RCC 7860 (cell line): ENCODE results near the gene LRG1.
A peak's percentile ranks its signal among the peaks of the same experiment; 100 is the strongest.

Experiments
- DNase-seq: peaks from one replicate; pipeline ENCODE4 v3.0.0-alpha.2; 2015; ENCODE audit warnings: low spot score
- FAIRE-seq: peaks from 2 replicates; lab custom pipeline; 2012; peaks lifted over from hg19 to GRCh38; lab: Jason Lieb, UNC

The LRG1 gene, protein sequence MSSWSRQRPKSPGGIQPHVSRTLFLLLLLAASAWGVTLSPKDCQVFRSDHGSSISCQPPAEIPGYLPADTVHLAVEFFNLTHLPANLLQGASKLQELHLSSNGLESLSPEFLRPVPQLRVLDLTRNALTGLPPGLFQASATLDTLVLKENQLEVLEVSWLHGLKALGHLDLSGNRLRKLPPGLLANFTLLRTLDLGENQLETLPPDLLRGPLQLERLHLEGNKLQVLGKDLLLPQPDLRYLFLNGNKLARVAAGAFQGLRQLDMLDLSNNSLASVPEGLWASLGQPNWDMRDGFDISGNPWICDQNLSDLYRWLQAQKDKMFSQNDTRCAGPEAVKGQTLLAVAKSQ

DNA sequence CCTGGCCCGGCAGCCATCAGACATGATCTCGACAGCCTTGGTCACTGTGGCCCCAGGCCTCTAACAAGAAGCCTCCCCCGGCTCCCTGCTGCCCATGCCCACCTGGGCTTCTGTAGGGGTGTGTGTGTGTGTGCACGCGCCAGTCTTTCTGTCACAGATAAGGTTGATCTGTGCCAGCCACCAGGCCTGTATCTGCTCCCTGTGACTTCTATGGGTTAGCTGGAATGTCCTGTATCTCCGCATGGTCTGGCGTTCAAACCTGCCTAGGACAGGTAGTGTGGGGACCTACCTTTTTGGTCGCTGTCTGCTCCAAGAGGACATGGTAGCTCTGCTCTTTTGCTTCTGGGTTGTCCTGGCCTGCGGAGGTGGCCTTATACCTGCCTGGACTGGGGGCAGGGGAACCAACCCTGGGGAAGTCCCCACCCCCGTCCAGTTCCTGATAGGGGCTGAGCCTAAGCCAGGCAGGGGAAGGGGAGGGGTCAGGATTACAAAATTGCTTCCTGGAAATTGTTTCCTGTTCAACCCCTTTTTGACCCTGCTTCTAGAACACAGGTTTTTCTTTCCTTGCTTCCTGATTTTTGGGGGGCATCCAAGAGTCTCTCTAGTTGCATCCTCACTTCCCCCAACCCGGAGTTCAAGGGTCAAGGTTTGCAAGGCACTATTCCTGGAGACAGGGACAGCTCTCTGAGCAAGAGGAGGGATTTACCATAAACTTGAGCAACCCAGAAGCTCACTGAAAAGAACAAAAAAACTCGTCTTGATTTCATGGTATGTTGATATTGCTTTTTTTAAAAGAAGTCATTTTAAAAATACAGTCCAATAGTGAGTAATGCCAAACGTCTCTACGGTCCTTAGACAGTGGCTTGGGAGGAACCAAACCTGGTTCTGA is at the start of gene LRG1:
Gene LRG1 (minus strand): TSS at position 344 of the 889 bp plus-strand sequence. CDS start 23 bp downstream, at position 321.
- FAIRE-seq, result no peak
- no peak for DNase-seq

DNA sequence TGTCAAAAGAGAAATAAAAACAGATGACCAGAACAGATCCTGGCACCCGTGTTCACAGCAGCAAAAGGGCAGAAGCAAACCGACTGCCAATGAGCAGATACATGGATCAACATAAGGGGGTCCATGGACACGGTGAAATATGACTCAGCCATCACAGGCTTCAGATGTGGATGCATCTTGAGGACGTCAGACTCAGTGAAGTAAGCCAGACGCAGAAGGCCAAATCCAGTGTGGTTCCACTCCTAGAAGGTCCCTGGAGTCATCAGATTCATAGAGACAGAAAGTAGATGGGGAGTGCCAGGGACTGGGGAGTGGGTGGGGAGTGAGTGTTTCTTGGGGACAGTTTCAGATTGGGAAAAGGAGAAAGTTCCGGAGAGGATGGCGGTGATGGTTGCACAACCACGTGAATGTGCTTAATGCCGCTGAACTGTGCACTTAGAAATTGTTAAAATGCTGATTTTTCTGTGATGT is 48.5 kb upstream of the LRG1 start:
- no peak for FAIRE-seq

DNA sequence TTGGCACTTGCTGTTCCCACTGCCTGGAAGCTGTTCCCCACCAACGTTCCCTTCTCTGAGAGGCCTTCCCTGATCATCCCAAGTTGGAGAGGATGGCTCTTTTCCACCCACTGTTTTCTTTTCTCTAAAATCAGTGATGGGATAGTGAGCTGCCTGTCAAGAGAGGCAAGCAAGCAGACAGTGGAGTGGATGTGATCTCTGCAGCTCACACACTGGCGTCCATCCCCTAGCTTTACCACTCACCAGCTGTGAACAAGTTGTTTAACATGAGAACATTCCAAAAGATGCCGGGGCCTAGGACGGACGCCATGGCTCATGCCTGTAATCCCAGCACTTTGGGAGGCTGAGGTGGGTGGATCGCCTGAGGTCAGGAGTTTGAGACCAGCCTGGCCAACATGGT is 47.7 kb upstream of the LRG1 start:
- no peak for FAIRE-seq
- no peak for DNase-seq

More for the DNA sequence above, 48.5 kb upstream of the LRG1 start:
- DNase-seq, result no peak

DNA sequence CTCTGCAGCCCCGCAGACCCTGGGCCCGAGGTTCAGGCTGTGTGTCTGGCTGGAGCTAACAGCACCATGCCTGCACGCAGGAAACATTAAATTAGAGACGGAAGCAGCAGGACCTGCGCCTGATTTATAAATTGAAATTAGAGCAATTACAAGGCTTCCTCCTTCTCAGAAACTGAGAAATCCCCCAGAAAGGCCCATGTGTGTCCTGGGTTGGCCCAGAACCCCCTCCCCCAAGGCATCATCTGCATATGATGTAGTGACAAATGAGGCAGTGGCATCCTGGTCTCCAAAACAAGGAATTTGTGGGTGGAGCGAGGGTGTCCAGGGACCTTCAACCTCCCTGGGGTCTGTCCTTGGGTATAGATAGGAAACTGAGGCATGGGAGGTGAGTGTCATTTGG is 46.9 kb upstream of the LRG1 start:
- FAIRE-seq, result no peak
- no peak for DNase-seq

DNA sequence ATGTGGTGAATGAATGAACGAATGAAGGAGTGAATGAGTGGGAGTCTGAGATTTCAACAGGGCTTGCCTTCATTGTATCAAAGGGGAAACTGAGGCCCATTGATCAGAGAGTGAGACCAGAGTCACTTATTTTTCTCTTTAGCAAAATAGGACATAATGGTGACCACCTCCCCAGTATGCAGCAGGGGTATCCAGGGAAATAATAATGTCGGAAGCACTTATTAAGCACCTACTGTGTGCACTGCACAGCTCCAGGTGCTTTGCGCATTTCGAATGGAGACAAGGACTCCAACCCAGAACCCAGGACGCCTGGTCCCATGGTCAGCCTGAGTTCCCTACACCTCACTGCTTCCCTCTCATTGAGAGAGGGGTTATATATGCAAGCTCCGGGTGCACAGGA is 46.4 kb upstream of the LRG1 start:
- FAIRE-seq, result no peak
- no peak for DNase-seq

DNA sequence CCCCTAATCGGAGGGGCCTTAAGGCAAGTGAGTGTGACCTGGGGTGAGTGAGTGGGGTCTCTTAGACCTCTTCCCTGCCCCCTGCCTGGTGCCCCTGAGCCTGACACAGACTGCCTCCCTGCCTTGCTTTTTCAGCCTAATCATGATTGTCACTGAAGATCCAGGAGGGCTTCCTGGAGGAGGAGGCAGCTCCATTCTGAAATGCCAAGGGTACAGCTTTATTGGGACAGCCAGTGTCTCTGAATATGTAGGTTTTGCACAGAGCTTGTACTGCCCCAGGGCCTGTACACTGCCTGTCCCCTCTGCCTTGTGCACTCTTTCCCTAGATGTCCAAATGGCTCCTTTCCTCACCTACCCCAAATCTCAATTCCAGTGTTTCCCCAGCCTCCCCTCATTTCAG is 45.7 kb upstream of the LRG1 start:
- FAIRE-seq (no peak), DNase-seq (no peak)

DNA sequence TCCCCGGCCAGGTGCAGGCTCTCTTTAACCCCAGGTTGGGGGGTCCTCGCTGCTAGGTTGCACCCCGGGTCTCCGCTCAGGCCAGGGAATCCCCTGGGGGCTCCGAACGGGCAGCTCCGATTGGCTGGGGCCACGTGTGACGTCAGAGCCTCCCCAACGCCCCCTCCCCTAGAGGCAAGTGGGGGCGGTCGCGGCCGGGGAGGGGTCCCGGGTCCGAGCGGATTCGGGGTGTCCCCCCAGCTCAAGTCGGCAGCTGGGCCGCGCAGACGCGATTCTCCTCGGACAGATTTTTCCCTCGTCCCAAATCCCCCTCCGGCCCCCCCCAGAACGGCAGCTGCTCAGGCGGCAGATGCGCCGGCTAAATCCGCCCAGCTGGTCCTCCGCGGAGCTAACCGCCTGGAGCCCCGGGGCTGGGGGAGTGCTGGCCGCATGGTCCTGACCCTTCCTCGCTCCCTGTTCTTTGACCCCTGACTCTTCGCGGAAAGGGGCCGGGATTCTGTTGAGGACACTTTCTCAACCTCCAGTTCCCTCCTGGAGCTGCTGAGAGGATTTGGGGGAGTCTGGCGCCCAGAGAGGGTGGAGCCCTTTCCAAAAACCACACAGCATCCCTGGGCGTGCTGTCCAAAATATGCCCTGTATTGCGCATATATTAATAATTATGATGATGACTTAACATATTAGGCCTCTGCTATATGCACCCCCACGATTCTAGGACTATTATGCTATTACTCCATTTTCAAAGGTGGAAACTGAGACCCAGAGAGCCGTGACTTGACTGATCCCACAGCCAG is 45.0 kb upstream of the LRG1 start:
- FAIRE-seq, result no peak
- no peak for DNase-seq

DNA sequence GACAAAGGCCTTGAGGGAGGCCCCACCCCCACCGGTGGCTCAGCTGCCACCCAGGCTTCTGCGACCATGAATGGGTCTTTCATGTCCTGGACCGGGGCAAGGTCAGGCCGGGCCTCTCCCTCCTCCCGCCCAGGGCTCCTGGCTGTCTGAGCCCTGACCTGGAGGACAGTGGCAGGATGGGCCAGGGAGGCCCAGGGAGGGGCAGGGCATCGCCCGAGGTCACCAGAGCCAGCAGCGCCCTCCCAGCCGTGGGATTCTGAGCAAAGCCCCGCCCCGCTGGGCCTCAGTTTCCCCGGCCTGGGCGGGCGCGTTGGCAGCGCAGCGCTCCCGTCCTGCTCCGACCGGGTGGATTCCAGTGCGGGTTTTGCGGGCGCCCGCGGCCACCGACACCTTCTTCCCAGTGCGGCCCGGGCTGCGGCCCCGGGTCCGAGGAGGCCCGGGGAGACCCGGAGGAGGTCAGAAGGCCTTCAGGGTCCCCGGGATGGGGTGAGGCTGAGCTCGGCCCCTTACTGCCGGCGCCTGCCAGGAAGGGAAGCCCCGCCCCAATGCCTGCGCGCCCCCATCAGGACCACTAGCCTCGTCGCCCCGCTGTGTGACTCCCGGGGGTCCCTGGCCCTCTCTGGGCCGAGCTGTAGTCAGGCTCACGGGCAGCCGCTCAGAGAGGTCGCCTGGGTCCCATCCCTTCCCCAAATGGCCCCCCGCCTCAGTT is 44.3 kb upstream of the LRG1 start:
- FAIRE-seq (no peak), DNase-seq (no peak)

DNA sequence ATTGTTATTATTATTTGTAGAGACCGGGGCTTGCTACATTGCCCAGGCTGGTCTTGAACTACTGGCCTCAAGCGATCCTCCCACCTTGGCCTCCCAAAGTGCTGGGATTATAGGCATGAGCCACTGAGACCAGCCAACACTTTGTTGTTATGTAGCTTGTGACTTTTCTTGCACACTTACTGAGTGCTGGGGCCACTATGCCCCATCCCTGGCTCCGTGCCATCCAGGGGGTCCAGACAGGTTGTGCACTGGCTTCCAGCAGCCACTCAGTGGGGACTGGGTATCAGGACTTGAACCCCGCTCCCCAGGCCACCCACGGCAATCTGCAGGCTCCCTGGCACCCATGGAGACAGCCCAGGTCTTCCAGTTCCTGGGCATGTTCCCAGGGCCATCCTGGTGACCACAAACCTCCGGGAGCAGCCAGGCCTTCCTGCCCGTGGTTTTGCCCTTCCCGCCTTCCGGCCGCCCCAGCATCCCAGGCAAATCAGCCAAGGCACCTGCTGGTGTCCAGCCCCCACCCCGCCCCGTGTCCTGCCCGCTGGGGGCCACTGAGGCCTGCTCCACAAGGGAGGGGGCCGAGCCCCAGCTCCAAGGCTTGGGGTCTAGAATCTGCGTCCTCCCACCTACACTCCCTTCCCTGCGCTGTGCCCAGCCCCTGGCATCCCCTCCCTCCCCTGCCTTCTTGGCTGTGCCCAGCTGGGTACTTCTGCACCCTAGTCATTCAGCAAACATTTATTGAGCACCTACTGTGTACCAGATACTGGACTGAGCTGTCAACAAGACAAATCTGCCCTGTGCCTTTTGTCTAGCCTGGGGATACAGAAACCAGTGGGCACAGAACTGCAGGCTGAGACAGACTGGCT is 43.4 kb upstream of the LRG1 start:
- FAIRE-seq (no peak), DNase-seq (peak; percentile 42)

DNA sequence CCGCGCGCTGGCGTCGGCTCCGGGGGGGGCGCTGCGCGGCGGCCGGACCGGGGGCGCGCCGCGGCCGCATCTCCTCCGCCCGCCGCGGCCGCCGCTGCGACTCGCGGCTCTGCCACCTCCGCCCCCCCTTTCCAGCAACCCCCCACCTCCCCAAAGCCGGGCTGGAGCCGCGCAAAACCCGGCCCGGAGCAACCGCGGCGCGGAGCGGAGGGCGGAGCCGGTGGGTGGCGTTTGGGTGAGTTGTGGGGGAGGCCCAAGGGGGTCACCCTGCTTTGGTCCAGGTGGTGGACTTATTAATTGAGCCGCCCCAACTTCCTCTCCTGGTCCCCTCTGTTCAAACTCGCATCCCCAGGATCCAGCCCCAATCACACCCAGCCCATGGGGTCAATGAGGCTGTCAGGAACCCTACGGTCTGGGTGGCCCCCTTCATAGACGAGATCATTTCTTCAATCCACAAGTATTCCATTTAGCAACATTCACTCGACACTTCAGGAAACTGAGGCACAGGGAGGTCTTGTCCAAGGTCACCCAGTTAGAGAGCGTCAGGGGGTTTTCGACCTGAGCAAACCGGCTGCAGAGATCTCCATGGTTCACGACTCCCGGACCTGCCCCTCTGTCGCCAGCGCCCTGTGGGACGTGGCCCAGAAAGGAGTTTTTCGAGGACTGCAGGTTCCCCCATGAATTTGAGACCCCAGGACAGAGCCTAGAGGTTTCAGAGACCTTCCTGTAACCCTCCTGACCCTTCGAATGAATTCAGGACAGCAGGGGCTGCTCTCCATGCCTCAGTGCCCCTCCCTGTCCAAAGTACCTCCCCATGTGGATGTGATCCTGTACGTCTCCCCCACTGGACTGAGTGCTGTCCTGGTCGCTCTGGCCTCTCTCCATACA is 42.1 kb upstream of the LRG1 start:
- FAIRE-seq, result no peak
- no peak for DNase-seq

DNA sequence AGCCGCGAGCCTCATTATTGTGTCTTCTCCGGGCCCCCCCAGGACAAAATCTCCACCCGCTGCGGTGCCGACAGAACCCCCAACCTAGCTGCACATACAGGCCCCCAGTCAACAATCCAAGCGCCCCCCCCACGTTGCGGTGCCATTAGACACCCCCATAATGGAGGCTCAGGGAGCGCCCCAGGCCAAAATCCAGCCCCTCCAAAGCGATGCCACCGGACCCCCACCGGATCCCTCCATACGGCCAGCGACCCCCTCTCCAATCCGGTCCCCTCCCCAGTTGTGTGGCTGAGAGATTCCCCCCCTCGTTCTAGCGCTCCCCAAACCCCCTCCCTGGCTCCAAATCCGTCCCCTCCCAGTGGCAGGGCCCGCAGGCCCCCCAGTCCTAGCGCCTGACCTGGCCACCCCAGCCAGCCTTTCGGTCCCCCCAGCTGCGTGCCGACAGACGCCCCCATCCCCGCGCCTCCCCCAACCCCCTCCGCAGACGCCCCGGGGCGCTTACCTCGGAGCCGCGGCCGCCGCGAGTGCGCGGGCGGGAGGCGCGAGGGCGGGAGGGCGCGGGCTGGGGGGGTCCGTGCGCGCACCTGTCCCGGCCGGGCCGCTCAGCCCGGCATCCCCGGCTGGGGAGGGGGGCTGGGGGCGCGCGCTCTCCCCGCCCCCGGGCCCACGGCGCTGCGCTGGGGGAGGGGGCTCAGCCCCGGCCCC is 41.3 kb upstream of the LRG1 start:
- no peak for FAIRE-seq
- DNase-seq, result no peak

DNA sequence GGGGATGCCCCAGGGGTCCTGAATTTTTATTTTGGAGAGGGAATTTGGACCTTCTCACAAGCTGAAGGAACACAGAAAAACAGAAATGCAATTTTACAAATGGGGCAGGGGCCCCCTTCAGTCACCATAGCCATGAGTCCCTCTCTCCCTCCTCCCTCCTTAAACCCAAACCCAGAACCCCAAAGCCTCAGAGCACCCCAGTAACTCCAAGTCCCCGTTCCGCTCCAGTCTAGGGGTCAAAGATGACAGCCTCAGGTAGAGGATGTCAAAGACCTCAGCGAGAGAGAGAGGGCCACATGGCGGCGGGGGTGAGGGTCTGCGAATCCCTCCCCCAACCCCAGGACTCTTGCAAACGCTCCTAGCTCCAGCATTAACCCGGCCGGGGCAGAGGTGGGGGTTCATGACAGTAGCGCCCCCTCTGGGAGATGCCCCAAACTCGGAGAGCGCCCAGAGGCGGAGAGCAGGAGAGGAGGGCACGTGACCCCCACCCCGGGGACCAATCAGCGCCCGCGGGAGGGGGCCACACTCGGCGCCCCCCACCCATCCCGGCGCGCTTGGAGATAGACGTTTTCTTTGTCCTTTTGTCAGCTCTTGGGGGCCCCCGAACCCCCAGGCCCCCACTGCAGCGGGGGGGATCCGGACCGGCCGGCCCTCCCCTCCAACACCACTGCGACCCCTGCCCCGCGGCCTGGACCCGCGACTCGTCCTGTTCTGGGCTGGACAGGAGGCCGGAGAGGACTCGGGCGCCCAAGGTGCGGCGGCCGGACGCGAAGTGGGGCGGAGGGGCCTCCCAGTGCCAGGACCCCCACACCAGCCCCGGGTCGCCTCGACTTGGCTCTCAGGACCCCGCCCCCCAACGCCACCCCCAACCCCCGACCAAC is 40.4 kb upstream of the LRG1 start:
- no peak for FAIRE-seq
- DNase-seq, result no peak

DNA sequence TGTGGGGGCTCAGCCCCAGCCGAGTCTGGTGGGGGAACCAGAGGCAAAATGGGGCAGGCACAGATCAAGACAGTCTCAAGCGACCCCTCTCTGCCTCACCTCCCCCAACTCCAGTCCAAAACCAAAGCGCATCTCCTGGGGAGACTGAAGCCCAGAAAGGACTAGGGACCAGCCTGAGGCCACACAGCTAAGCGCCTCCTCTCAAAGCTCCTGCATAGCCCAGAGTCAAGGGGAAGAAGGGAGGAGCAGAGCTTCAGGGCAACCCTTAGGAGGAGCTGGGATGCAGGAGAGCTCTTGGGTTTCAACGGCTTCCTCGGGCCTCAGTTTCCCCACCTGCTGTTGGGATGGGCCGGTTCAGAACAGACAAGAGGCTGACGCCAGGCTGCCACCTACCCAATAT is 39.6 kb upstream of the LRG1 start:
- DNase-seq, result no peak
- FAIRE-seq, result no peak

DNA sequence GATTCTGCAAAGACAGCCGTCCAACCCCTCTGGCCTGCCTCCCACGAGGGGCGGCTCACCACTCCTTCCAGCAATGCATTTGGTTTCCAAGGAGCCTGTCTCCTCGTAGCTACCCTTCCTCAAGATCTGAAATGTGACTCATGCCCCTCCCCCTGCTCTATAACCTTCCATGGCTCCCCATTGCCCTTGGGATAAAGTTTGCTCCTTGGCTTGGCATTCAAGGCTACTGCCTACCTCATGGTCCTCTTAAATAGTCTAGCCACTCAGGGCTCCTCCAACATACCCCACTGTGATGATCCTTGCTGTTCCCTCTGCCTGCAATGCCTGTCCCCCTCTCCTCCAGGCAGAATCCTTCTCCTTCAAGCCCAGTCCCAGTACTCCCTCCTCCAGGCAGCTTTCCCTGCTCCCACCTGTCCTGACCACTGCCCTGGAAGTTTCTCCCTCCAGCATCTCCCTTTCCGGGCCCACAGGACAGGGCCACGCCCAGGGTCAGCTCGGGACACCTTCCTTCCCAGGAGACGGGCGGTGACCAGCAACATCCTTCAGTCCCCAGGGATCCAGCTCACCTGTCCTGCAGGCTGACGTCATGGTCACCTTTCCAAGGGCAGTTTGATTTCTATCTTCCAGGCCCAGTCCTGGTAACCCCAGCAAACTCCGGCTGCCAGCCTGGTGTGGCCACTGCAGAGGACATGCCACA is 38.9 kb upstream of the LRG1 start:
- DNase-seq (no peak), FAIRE-seq (no peak)

DNA sequence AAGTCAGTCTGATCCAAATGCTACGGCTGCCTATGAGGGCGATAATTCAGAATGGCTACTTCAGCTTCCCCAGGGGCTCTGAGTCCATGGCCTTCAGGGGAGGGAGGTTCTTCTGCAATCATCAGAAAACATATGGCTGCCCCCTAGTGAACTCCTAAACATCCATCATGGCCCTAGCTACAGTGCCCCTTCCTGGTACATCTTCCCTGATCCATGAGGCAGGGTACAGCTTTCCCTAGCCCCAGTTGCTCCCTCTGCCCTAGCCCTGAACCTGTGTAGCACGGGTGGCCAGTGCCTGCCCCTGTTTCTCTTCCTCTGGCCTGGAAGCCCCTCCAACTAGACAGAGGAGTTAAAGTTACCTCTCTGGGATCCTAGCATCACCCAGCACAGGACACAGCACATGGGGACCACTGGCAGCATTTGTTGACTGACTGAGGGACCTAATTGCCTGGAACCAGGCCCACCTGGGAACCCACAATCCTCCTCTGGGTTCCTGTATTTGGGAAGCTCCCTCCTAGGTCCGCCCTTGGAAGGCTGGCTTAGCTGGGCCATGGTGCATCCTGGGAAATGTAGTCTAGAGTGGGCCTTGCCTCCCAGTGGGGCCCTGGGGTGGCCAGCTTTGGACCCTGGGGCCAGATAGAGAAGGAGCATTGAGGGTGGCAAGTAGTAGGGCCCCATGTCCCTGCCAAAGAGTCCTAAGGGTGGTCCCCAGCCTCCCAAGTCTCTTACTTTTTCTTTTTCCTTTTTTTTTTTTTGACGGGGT is 37.4 kb upstream of the LRG1 start:
- no peak for FAIRE-seq
- no peak for DNase-seq
